ENCODE measurements around the gene NPHP4.

Gene NPHP4

GRCh38 chr1:5906966-5907365 is 85.3 kb downstream of the NPHP4 start:
- no peaks in the 10 kb centered on the region for H3K4me1 ChIP-seq
- TF ChIP-seq CTCF (IDR thresholded peaks at IDR 0.05): no peak
- no peak overlapping the region for H3K4me2 ChIP-seq (ENCODE audit: low read length)
- no peaks in the 10 kb centered on the region for H3K79me2 ChIP-seq
- H3K27me3 ChIP-seq (ENCODE audit: control insufficient read depth, insufficient read depth, low read length): no peaks in the 10 kb centered on the region
- H3K9ac ChIP-seq: no peak overlapping the region
- no peak overlapping the region for H3K4me3 ChIP-seq (ENCODE audit: low read depth, low read length)
- H3K27ac ChIP-seq: no peak overlapping the region
- H3K36me3 ChIP-seq (ENCODE audit: control insufficient read depth, insufficient read depth, low read length): no peaks in the 10 kb centered on the region
- H2AFZ ChIP-seq: no peak overlapping the region
- H3K9me3 ChIP-seq (ENCODE audit: control insufficient read depth, low read length): no peaks in the 10 kb centered on the region

GRCh38 chr1:5906116-5906515 is 86.1 kb downstream of the NPHP4 start:
- H3K9me3 ChIP-seq (ENCODE audit: control insufficient read depth, low read length): no peaks in the 10 kb centered on the region
- H3K4me3 ChIP-seq (ENCODE audit: low read depth, low read length): no peak overlapping the region
- H3K4me1 ChIP-seq: no peaks in the 10 kb centered on the region
- H2AFZ ChIP-seq: no peak overlapping the region
- H3K27ac ChIP-seq: no peak overlapping the region
- no peaks in the 10 kb centered on the region for H3K27me3 ChIP-seq (ENCODE audit: control insufficient read depth, insufficient read depth, low read length)
- no peaks in the 10 kb centered on the region for H3K79me2 ChIP-seq
- no peak for TF ChIP-seq CTCF (IDR thresholded peaks at IDR 0.05)
- H3K4me2 ChIP-seq (ENCODE audit: low read length): no peak overlapping the region
- H3K9ac ChIP-seq: no peak overlapping the region
- H3K36me3 ChIP-seq (ENCODE audit: control insufficient read depth, insufficient read depth, low read length): no peaks in the 10 kb centered on the region

- Histone ChIP-seq H3K27ac (no peak overlapping the region), H3K9ac (no peak overlapping the region), H3K4me1 (no peaks in the 10 kb centered on the region), H3K27me3 (ENCODE audit: control insufficient read depth, insufficient read depth, low read length) (no peaks in the 10 kb centered on the region), H2AFZ (no peak overlapping the region), H3K9me3 (ENCODE audit: control insufficient read depth, low read length) (no peaks in the 10 kb centered on the region), H3K4me3 (ENCODE audit: low read depth, low read length) (no peak overlapping the region), H3K79me2 (no peaks in the 10 kb centered on the region), H3K4me2 (ENCODE audit: low read length) (no peak overlapping the region), H3K36me3 (ENCODE audit: control insufficient read depth, insufficient read depth, low read length) (no peaks in the 10 kb centered on the region)
- no peak for TF ChIP-seq CTCF (IDR thresholded peaks at IDR 0.05)
Measured at GRCh38 chr1:5905436-5905835, 86.8 kb downstream of the NPHP4 start.

GRCh38 chr1:5904551-5904950 is 87.7 kb downstream of the NPHP4 start:
- Histone ChIP-seq H3K4me1 (no peaks in the 10 kb centered on the region), H3K79me2 (no peaks in the 10 kb centered on the region), H3K4me2 (ENCODE audit: low read length) (no peak overlapping the region), H3K36me3 (ENCODE audit: control insufficient read depth, insufficient read depth, low read length) (no peaks in the 10 kb centered on the region), H2AFZ (no peak overlapping the region), H3K9me3 (ENCODE audit: control insufficient read depth, low read length) (no peaks in the 10 kb centered on the region), H3K27me3 (ENCODE audit: control insufficient read depth, insufficient read depth, low read length) (no peaks in the 10 kb centered on the region), H3K9ac (no peak overlapping the region), H3K4me3 (ENCODE audit: low read depth, low read length) (no peak overlapping the region), H3K27ac (no peak overlapping the region)
- TF ChIP-seq CTCF (IDR thresholded peaks at IDR 0.05): no peak

GRCh38 chr1:5903680-5904079 is 88.5 kb downstream of the NPHP4 start:
- Histone ChIP-seq H3K27me3 (ENCODE audit: control insufficient read depth, insufficient read depth, low read length) (no peaks in the 10 kb centered on the region), H3K4me1 (no peaks in the 10 kb centered on the region), H3K79me2 (no peaks in the 10 kb centered on the region), H3K36me3 (ENCODE audit: control insufficient read depth, insufficient read depth, low read length) (no peaks in the 10 kb centered on the region), H2AFZ (no peak overlapping the region), H3K4me3 (ENCODE audit: low read depth, low read length) (no peak overlapping the region), H3K9me3 (ENCODE audit: control insufficient read depth, low read length) (no peaks in the 10 kb centered on the region), H3K27ac (no peak overlapping the region), H3K9ac (no peak overlapping the region), H3K4me2 (ENCODE audit: low read length) (no peak overlapping the region)
- no peak for TF ChIP-seq CTCF (IDR thresholded peaks at IDR 0.05)
